Sigmoid colon (tissue), 7 donors: ENCODE measurements around the gene MLXIP. TPM values are rescaled to one million over a fixed set of nuclear protein-coding genes. Genes with fewer than 3 reads are reported as not detected.
A peak's percentile ranks its signal among the peaks of the same experiment; 100 is the strongest.

Experiments used
- DNase-seq: peaks from one replicate; pipeline ENCODE4 v3.0.0-alpha.2; 2019
- H3K27ac ChIP-seq, 4 donors: fragments of 200-600 bp; sonication (generic); one replicate each; pipeline ENCODE4 v1.5.1; 2016 to 2019; ENCODE audit warnings: mild to moderate bottlenecking in 1 of 4
- H3K27me3 ChIP-seq, 3 donors: fragments of 200-600 bp; sonication (generic); one replicate each; pipeline ENCODE4 v1.5.1; 2019; ENCODE audit warnings: mild to moderate bottlenecking in 1 of 3
- H3K36me3 ChIP-seq, 4 donors: fragments of 200-600 bp; sonication (generic); one replicate each; pipeline ENCODE4 v1.5.1; 2016 to 2019
- H3K4me1 ChIP-seq, 4 donors: fragments of 200-600 bp; sonication (generic); one replicate each; pipeline ENCODE4 v1.5.1; 2017 to 2019
- H3K4me3 ChIP-seq, 4 donors: fragments of 200-600 bp; sonication (generic); one replicate each; pipeline ENCODE4 v1.5.1; 2017 to 2019; ENCODE audit warnings: mild to moderate bottlenecking in 2 of 4, moderate library complexity in 1 of 4
- H3K9me3 ChIP-seq, 4 donors: fragments of 200-600 bp in 3 of 4; sonication (generic) in 3 of 4; one replicate each; pipeline versions ENCODE4 v1.5.1 to v1.6.1; 2013 to 2019
- EP300 ChIP-seq, 4 donors: sonication (generic); formaldehyde crosslinking; IDR thresholded peaks; one replicate each; pipeline ENCODE4 v1.6.1; 2017; ENCODE audit warnings: antibody characterized with exemption in 4 of 4
- POLR2A ChIP-seq, 2 donors: fragments of 450-650 bp; IDR thresholded peaks; one replicate each; pipeline ENCODE4 v1.6.1; 2016; ENCODE audit warnings: antibody characterized with exemption in 2 of 2, mild to moderate bottlenecking in 2 of 2, moderate library complexity in 2 of 2
- POLR2AphosphoS5 ChIP-seq, 4 donors: sonication (generic); formaldehyde crosslinking; IDR thresholded peaks; one replicate each; pipeline ENCODE4 v1.6.1; 2017; ENCODE audit warnings: antibody characterized with exemption in 4 of 4
- WGBS, 2 donors: extraction: QIAGEN DNeasy Blood & Tissue Kit; methylation state at CpG; one replicate each; pipeline ENCODE4 v1.1.7; 2013; 5-methylcytosine and 5-hydroxymethylcytosine counted together
- intact Hi-C: fragments of 100-400 bp; cut with DNase I; formaldehyde crosslinking; loops from one replicate; pipeline ENCODE4 v1.15.1; 2023
- polyA plus RNA-seq, 3 donors: library from polyadenylated mRNA; stranded (reverse); fragments of 200-250 nt; gene quantifications; one replicate each; pipeline ENCODE4 v1.2.3, GENCODE V29; 2013
- total RNA-seq, 4 donors: library from RNA; depleted of rRNA; stranded (reverse); fragments of >200 nt; gene quantifications; one replicate each; pipeline ENCODE4 v1.1.0, GENCODE V29; 2016
- TF ChIP-seq, protein P1 (sequence below), 4 experiments: fragments of 450-650 bp in 3 of 4; fragments of 200-600 bp in 1 of 4; IDR thresholded peaks; one replicate each; pipeline ENCODE4 v1.5.1; 2016 to 2019; ENCODE audit warnings: antibody characterized with exemption in 4 of 4, mild to moderate bottlenecking in 3 of 4, moderate library complexity in 2 of 4
- donor health status: healthy with polysubstance abuse.
- donor health status: Bipolar disorder and iron deficiency.
- donor health status: healthy.

Gene MLXIP
- total and polyA plus RNA-seq, 7 donors = 15.6 to 141 (median 37.5) TPM

DNA sequence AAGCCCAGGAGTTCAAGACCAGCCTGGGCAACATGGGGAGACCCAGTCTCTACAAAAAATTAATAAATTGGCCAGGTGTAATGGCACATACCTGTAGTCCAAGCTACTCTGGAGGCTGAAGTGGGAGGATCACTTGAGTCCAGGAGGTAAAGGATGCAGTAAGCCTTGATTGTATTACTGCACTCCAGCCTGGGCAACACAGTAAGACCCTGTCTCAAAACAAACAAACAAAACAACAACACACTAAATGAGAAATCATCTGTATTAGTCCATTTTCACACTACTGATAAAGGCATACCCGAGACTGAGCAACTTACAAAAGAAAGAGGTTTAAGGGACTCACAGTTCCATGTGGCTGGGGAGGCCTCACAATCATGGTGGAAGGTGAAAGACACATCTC lies 4.7 kb upstream of the MLXIP start:
- no peaks in the 10 kb centered on the region for H3K27me3 ChIP-seq
- H3K27ac ChIP-seq = peak overlapping the region in 3 of 4 donors; percentile 77 to 96 (median 86)
- no peaks in the 10 kb centered on the region for H3K36me3 ChIP-seq
- H3K9me3 ChIP-seq = no peaks in the 10 kb centered on the region
- peaks cover 0 to 59% (median 51%) of the 10 kb centered on the region in 4 donors for H3K4me1 ChIP-seq
- DNase-seq = no peak
- 93 to 97% methylated on average over 1 of the region's 1 CpG for WGBS, 2 donors
- TF ChIP-seq, protein P1, sequence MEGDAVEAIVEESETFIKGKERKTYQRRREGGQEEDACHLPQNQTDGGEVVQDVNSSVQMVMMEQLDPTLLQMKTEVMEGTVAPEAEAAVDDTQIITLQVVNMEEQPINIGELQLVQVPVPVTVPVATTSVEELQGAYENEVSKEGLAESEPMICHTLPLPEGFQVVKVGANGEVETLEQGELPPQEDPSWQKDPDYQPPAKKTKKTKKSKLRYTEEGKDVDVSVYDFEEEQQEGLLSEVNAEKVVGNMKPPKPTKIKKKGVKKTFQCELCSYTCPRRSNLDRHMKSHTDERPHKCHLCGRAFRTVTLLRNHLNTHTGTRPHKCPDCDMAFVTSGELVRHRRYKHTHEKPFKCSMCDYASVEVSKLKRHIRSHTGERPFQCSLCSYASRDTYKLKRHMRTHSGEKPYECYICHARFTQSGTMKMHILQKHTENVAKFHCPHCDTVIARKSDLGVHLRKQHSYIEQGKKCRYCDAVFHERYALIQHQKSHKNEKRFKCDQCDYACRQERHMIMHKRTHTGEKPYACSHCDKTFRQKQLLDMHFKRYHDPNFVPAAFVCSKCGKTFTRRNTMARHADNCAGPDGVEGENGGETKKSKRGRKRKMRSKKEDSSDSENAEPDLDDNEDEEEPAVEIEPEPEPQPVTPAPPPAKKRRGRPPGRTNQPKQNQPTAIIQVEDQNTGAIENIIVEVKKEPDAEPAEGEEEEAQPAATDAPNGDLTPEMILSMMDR (IDR thresholded peaks at IDR 0.05) = no peak
- TF ChIP-seq EP300 (IDR thresholded peaks at IDR 0.05) (no peak), POLR2AphosphoS5 (IDR thresholded peaks at IDR 0.05) (peak in 1 of 4 donors; percentile 11), POLR2A (IDR thresholded peaks at IDR 0.05) (no peak)
- intact Hi-C loops = no loop called here
- H3K4me3 ChIP-seq = no peak overlapping the region

DNA sequence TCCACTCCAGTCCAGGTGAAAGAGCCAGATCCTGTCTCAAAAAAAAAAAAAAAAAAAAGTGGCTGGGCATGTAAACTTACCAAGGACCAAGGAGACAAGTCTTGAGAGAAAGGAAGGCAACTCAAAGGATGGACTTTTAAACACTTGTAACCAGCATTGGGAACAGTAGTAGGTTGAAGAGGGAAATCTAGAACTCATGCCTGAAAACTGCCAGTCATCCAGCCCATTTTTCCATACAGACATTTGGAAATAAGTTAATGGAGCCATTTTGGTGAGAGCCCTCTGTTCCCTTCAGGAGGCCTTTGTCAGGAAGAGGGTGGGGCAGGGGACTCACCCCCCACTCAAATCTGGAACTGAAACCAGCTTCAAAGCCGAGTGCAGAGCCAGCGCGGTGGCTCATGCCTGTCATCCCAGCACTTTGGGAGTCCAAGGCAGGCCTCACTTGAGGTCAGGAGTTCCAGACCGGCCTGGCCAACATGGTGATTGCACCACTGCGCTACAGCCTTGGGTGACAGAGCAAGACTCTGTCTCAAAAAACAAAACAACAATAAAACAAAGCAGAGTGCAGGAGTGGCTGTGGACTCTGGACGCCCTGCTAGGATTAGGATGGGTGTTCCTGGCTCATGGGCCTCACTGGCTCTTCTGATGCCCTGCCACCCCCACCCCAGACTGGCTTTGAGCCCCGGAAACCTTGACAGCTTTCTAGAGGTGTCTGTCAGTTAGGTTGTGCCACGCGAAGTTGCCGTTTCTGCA lies 1.6 kb upstream of the MLXIP start:
- no peaks in the 10 kb centered on the region for H3K36me3 ChIP-seq
- no peaks in the 10 kb centered on the region for H3K9me3 ChIP-seq
- H3K27ac ChIP-seq = peak overlapping the region in 3 of 4 donors; percentile 87 to 96 (median 92)
- no peak for DNase-seq
- intact Hi-C loops = no loop called here
- H3K4me3 ChIP-seq = no peak overlapping the region
- TF ChIP-seq, protein P1 (IDR thresholded peaks at IDR 0.05) = no peak
- peak in 1 of 2 donors; percentile 12 for TF ChIP-seq POLR2A (IDR thresholded peaks at IDR 0.05)
- no peak for TF ChIP-seq EP300 (IDR thresholded peaks at IDR 0.05)
- peak in 2 of 4 donors; percentile 1 to 17 for TF ChIP-seq POLR2AphosphoS5 (IDR thresholded peaks at IDR 0.05)
- WGBS, 2 donors = 20 to 68% methylated on average over 10 of the region's 10 CpGs
- H3K27me3 ChIP-seq = no peaks in the 10 kb centered on the region
- peaks cover 0 to 54% (median 36%) of the 10 kb centered on the region in 4 donors for H3K4me1 ChIP-seq

DNA sequence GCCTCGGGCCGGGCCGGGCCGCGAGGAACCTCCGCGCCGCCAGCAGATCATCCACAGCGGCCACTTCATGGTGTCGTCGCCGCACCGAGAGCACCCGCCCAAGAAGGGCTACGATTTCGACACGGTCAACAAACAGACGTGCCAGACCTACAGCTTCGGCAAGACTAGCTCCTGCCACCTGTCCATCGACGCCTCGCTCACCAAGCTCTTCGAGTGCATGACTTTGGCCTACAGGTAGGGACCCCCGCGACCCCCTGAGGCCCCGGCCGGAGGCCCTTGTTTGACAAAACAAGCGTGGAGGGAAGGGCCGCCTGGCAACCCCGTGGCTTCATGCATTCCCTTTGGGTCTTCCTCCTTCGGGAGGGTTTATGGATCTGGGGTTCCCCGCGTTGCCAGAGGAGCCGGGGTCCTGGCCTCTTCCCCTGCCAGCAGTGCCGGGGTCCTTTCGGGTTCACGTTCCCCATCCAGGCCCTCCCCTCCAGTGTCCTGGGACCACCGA lies 526 bp downstream of the MLXIP start:
- DNase-seq = peak; percentile 79
- Histone ChIP-seq H3K4me1 (peaks cover 0 to 63% (median 44%) of the 10 kb centered on the region in 4 donors), H3K4me3 (peak overlapping the region; percentile 77 to 94 (median 90)), H3K27ac (peak overlapping the region; percentile 87 to 96 (median 90)), H3K9me3 (no peaks in the 10 kb centered on the region), H3K36me3 (peaks cover 0 to 5% (median 0%) of the 10 kb centered on the region in 4 donors), H3K27me3 (no peaks in the 10 kb centered on the region)
- intact Hi-C loops = loop anchor here (2.0 kb wide), 1 partner anchor 14 kb away; no protein-coding TSS in a partner anchor
- TF ChIP-seq, protein P1 (IDR thresholded peaks at IDR 0.05) = no peak
- no peak for TF ChIP-seq POLR2AphosphoS5 (IDR thresholded peaks at IDR 0.05)
- no peak for TF ChIP-seq EP300 (IDR thresholded peaks at IDR 0.05)
- TF ChIP-seq POLR2A (IDR thresholded peaks at IDR 0.05) = no peak
- WGBS, 2 donors = 0% methylated on average over 38 of the region's 38 CpGs

DNA sequence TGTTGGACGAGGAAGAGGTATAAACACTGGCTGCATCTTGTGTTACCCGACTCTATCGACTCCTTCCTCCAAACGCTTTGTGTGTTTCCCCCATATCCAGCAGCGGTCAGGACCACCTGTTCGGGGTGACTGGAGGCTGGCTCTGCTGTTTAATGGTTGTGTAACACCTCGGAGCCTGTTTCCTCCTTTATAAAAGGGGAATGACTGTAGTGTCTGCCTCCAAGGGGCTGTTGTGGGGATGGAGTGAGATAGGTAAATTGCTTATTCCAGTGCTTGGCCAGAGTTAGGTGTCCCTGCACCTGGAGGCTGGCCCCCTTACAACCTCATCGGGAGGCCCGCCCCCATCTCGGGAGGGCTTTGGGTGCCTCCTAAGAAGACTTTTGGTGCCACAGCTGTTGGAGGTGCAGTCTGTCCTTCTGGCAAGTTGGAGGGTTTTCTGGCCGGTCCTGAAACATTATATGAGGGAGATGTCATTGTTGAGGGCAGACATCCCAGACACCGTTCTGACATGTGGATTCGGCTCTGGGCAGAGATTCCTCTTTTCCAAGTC lies 1.1 kb downstream of the MLXIP start:
- TF ChIP-seq, protein P1 (IDR thresholded peaks at IDR 0.05) = no peak
- TF ChIP-seq POLR2AphosphoS5 (IDR thresholded peaks at IDR 0.05) (no peak), EP300 (IDR thresholded peaks at IDR 0.05) (no peak), POLR2A (IDR thresholded peaks at IDR 0.05) (no peak)
- H3K36me3 ChIP-seq = peaks cover 0 to 10% (median 2%) of the 10 kb centered on the region in 4 donors
- 0 to 1% methylated on average over 13 of the region's 13 CpGs for WGBS, 2 donors
- no peaks in the 10 kb centered on the region for H3K27me3 ChIP-seq
- DNase-seq = peak; percentile 73
- no peaks in the 10 kb centered on the region for H3K9me3 ChIP-seq
- intact Hi-C loops = loop anchor here (2.0 to 5.0 kb wide), 2 partner anchors 15 to 43 kb away; no protein-coding TSS in a partner anchor
- H3K27ac ChIP-seq = peak overlapping the region; percentile 87 to 96 (median 90)
- peaks cover 0 to 69% (median 49%) of the 10 kb centered on the region in 4 donors for H3K4me1 ChIP-seq
- H3K4me3 ChIP-seq = peak overlapping the region; percentile 77 to 94 (median 90)
